ENCODE results near the gene TH.

Gene TH

DNA sequence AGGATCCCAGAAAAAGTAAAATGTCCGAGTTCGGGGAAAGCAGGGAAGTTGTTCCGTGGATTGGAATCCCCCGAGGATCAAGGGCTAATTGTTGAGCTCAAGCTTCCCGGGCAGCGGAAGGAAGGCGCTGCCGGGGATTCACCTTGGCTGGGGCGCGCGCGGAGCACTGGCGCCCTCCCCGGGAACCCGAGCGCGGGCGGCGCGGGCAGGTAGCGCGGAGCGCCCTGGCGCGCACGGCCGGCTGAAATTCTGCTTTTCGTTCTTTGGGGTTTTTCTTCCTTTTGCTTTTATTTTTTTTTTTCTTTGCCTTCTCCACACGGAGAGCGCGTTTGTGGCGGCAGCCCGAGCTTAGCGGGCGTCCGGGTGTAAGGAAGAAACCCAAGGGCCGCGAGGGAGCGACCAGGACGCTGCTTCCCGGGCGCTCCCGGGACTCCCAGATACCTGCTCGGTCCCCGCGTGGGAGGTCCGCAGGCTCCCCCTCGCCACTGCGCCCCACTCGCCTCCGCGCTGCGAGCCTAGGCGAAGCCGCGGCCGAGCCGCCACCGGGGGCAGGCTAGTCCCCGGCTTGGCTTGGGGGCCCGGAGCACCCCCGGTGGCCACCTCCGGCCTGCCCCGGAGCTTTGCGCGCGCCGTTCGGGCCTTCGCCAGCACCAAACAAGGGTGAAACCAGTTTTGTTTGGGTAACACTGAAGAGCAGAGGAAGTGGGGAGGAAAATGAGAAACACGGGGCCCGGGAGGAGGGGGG, 27.6 kb downstream of the TH start:
- no peaks in the 10 kb centered on the region for H4K20me1 ChIP-seq (ENCODE audit: insufficient read depth)
- no peak overlapping the region for H3K9ac ChIP-seq
- H3K79me2 ChIP-seq (ENCODE audit: insufficient read depth, low read depth), result no peaks in the 10 kb centered on the region
- no peak overlapping the region for H3K4me2 ChIP-seq
- no peak overlapping the region for H3K27ac ChIP-seq
- TF ChIP-seq, protein P1, sequence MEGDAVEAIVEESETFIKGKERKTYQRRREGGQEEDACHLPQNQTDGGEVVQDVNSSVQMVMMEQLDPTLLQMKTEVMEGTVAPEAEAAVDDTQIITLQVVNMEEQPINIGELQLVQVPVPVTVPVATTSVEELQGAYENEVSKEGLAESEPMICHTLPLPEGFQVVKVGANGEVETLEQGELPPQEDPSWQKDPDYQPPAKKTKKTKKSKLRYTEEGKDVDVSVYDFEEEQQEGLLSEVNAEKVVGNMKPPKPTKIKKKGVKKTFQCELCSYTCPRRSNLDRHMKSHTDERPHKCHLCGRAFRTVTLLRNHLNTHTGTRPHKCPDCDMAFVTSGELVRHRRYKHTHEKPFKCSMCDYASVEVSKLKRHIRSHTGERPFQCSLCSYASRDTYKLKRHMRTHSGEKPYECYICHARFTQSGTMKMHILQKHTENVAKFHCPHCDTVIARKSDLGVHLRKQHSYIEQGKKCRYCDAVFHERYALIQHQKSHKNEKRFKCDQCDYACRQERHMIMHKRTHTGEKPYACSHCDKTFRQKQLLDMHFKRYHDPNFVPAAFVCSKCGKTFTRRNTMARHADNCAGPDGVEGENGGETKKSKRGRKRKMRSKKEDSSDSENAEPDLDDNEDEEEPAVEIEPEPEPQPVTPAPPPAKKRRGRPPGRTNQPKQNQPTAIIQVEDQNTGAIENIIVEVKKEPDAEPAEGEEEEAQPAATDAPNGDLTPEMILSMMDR (conservative IDR thresholded peaks at IDR 0.05; ENCODE audit: low read depth, low read length), result no peak
- H2AFZ ChIP-seq (ENCODE audit: low read depth), result no peak overlapping the region
- H3K4me1 ChIP-seq (ENCODE audit: low read depth, poor library complexity, severe bottlenecking), result no peaks in the 10 kb centered on the region
- no peaks in the 10 kb centered on the region for H3K36me3 ChIP-seq (ENCODE audit: insufficient read depth)
- H3K4me3 ChIP-seq (IDR thresholded peaks at IDR 0.05; ENCODE audit: insufficient read depth, low read depth, low read length), result no peak overlapping the region
- H3K27me3 ChIP-seq (ENCODE audit: insufficient read depth, low read depth), result peaks cover 86% of the 10 kb centered on the region

DNA sequence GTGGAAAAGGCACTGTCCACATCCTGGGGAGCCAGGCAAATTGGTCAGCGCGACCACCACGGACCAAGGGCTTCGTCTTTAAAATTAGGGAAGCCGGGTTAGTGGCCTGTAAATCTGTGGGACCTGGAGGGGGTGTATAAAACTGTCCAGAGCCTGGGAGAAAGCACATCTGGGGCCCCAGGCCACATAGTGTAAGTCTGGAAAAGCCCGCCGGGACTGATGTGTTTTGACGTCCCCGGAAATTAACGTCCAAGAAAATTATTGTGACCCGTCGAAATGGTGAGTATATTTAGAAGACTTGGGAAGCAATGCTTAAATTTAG, 28.2 kb downstream of the TH start:
- H3K27me3 ChIP-seq (ENCODE audit: insufficient read depth, low read depth), result peaks cover 80% of the 10 kb centered on the region
- H3K79me2 ChIP-seq (ENCODE audit: insufficient read depth, low read depth), result no peaks in the 10 kb centered on the region
- no peak overlapping the region for H3K4me2 ChIP-seq
- H3K36me3 ChIP-seq (ENCODE audit: insufficient read depth), result no peaks in the 10 kb centered on the region
- H4K20me1 ChIP-seq (ENCODE audit: insufficient read depth), result no peaks in the 10 kb centered on the region
- H3K4me1 ChIP-seq (ENCODE audit: low read depth, poor library complexity, severe bottlenecking), result no peaks in the 10 kb centered on the region
- TF ChIP-seq, protein P1 (conservative IDR thresholded peaks at IDR 0.05; ENCODE audit: low read depth, low read length), result no peak
- H3K9ac ChIP-seq, result no peak overlapping the region
- no peak overlapping the region for H3K4me3 ChIP-seq (IDR thresholded peaks at IDR 0.05; ENCODE audit: insufficient read depth, low read depth, low read length)
- no peak overlapping the region for H2AFZ ChIP-seq (ENCODE audit: low read depth)
- H3K27ac ChIP-seq, result no peak overlapping the region

DNA sequence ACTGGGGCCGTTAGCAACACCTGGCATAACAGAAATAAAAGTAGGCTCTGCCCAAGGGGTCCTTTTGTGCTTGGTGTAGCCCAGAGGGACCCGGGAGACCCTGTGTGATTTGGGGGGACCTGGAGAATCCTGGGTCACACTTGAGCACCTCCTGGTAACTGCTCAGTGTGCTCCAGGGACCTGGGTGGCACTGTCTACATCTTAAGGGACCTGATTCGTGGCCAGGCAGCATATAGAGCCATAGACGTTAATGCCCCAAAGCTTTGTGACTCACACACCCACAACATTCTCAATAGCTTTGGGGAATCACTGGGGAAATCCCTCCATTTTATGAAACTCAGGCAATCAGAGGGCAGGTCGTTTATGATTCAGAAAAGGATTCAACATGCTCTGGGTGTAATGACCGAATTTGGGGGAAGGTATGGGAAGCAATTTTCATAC, 28.8 kb downstream of the TH start:
- Histone ChIP-seq H3K4me3 (IDR thresholded peaks at IDR 0.05; ENCODE audit: insufficient read depth, low read depth, low read length) (no peak overlapping the region), H3K36me3 (ENCODE audit: insufficient read depth) (no peaks in the 10 kb centered on the region), H3K27ac (no peak overlapping the region), H3K4me1 (ENCODE audit: low read depth, poor library complexity, severe bottlenecking) (no peaks in the 10 kb centered on the region), H4K20me1 (ENCODE audit: insufficient read depth) (no peaks in the 10 kb centered on the region), H2AFZ (ENCODE audit: low read depth) (no peak overlapping the region), H3K9ac (no peak overlapping the region), H3K27me3 (ENCODE audit: insufficient read depth, low read depth) (peaks cover 74% of the 10 kb centered on the region), H3K4me2 (no peak overlapping the region), H3K79me2 (ENCODE audit: insufficient read depth, low read depth) (no peaks in the 10 kb centered on the region)
- TF ChIP-seq, protein P1 (conservative IDR thresholded peaks at IDR 0.05; ENCODE audit: low read depth, low read length), result no peak

DNA sequence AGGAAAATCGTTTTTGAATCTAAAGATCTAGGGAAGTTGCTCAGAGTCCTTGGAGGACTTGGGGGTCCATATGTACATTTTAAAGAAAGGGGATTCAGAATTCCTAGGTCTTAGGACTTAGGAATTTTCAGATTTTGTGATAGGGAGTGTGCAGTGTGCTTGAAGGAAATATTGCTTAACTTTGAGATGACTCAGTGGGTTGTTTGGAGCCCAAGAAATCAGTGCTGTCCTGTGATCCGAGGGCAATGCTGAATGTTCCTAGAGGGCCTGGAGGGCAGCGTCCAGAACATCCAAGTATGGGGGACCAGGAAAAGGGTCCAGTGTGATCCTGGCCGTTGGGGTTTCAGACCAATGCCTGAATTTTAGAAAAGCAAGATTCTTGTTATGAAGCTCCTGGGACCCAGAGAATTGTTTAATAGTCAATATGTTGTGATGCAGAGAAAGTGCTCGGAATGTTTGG, 29.3 kb downstream of the TH start:
- Histone ChIP-seq H3K4me2 (no peak overlapping the region), H3K27me3 (ENCODE audit: insufficient read depth, low read depth) (peaks cover 74% of the 10 kb centered on the region), H3K36me3 (ENCODE audit: insufficient read depth) (no peaks in the 10 kb centered on the region), H3K4me3 (IDR thresholded peaks at IDR 0.05; ENCODE audit: insufficient read depth, low read depth, low read length) (no peak overlapping the region), H3K79me2 (ENCODE audit: insufficient read depth, low read depth) (no peaks in the 10 kb centered on the region), H3K9ac (no peak overlapping the region), H3K27ac (no peak overlapping the region), H2AFZ (ENCODE audit: low read depth) (no peak overlapping the region), H3K4me1 (ENCODE audit: low read depth, poor library complexity, severe bottlenecking) (no peaks in the 10 kb centered on the region), H4K20me1 (ENCODE audit: insufficient read depth) (no peaks in the 10 kb centered on the region)
- TF ChIP-seq, protein P1 (conservative IDR thresholded peaks at IDR 0.05; ENCODE audit: low read depth, low read length), result no peak

Data from KMS-11 (cell line).